Glomerular visceral epithelial cell (primary cell): Measurements from ENCODE around the gene GRIK2.

Experiments used
- DNase-seq: peaks from one replicate; pipeline ENCODE4 v3.0.0-alpha.2; 2016; ENCODE audit errors: extremely low spot score

Gene GRIK2

DNA sequence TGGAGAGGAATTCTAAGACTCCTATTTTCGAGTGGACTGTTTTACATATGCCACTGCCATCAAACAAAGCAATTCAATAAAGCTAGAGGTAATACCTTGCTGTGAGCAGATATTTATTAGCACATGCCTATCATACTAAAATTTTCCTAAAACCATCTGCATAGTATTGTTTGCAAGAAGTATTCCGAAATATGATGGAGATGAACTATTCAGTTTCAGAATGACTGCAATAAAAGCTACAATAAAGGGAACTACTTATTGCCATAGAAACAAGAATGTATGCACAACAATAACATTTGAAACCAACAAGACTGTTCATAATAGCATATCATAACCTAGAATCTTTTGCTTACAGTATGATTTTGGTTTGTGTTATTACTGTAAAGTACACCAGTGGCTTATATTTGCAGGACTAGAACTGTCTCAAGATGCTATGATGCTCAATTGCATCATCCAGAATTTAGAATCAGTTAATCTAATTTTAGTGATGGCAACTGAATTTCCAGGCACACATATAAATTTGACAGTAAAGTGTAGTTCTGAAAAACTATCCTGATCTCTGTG lies 144.3 kb downstream of the GRIK2 start:
- no peak for DNase-seq

DNA sequence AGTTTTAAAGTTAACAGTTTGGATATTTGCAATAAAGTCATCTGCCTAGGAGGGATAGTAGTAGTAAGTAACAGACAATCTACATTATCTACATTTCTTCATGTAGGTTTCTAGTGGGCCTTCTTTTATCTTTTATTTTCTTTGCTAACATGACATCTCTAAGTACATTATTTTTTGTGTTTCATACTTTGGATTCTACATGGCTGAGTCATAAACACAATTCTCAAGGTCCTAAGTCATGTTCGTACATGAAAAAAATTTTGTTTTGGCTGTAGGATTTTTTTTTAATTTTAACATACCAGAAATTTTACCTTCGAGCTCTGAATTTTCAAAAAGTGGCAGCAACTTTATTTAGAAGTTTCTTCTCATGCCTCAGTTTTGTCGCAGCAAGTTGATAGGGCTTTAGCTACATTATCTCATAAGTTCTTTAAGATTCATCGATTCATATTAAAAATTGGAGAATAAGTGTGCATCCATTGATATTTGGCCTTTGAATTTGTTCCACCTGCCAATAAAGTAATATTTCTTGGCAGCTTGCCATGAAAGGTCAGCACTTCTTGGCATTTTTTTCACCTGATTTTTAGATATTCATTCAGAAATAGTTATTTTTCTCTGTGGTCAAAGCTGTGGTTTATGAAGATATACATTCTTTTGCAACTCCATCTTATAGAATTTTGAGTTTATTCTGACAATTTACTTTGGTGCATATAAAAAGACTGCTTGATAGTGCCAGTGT lies 146.2 kb downstream of the GRIK2 start:
- peak; percentile 25 for DNase-seq

DNA sequence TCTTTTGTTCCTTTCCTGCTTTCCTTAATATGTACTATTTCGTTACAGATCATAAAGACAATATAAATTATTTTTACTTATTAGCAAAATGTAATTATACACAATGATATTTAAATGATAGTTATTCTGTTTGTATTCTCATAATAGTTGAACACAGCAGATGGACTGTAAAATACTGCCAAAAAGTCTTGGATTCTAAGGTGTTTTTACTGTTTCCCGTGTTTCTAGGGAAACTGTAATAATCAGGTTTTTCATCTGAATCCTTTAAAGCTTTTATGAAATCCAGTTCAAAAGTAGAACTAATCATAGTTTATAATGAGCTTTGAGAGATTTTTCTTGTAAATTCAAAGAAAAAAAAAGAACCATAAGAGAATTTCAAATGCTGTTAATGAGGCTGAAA lies 148.4 kb downstream of the GRIK2 start:
- no peak for DNase-seq

DNA sequence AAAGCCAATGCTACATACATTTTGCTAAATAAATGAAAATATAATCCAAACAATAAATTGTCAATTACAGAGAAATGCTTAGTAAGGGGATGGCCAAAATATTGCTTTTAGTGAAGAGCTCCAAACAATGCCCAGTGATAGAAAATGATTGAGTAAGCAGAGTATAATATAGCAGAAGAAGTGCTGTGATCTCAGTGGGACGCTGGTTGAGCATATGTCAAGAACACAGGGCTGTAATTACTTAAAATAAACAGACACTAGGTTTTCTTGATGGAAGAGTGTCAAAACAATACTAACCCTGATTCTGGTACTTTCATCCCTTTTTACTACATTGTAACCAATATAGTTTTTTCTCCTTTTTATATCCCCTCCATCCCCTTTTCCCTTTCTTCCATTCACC lies 150.3 kb downstream of the GRIK2 start:
- DNase-seq, result no peak

DNA sequence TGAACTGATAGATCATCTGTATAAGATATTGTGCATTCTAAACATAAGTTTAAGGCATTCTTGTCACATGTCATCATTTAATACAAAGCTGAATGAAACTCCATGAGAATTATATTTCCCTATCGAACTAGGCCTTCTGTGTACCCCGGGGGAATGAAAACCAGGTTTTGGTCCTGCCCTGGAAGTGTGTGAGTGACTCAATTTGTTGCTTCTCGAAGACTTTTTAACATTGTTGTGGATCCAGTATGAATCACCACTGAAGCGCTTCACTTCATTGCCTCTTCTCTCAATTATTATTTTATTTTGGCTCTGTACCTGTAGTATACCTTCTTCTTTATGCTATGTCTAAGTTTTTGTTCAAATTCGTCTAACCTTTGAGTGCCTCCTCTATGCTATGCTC lies 150.8 kb downstream of the GRIK2 start:
- no peak for DNase-seq

DNA sequence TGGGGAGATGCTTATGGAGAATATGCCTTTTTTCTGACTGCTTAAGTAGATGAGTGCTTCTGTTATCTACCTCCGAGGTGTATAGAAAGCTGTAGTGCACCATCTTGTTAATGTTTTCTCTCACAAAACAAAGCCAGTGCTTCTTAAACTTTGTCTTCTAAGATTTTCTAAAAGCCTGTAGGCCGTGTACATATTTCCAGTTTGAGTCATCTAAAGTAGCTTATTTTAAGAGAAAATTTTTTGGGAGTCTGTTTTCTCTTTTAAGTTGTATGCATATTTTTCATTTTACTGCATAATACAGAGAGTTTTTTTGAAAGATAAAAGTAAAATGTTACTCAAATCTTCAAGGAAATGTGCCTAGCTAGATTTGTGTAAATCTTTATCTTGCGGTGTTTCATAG lies 151.7 kb downstream of the GRIK2 start:
- DNase-seq, result no peak

DNA sequence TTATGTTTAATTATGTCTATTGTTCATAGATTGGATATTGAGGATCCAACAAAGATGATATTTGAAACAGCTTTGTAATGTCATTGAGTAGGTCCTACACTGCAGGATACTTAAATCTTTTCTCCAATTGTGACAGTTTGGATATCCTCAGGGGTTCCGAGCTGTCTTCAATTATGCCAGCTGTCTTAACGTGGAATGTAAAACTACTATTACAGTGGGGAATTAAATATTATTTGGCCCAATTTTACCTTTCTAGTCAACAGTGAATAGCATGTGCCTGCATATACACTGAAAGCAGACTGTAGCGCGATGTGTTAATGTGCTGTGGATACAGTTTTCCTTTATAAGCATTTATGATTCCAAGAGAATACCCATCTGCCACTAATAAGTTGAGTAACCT lies 156.9 kb downstream of the GRIK2 start:
- DNase-seq, result no peak

DNA sequence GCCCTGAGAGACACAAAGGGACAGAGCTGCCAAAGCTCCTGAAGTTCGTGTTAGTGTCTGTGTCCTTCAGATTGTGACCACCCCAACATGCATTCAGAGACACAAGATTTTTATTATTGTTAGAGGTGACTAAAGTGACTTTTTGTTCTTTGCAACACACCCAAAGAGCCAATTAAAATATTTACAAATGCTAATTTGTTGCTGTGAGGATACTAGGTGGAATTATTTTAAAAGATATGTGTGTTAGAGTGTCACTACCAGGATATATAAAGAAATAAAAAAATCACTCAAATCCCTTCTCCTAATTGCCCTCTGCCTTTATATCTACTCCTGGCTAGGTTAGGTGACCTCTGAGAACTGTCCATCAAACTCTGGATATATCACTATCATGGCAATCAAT lies 160.7 kb downstream of the GRIK2 start:
- no peak for DNase-seq

DNA sequence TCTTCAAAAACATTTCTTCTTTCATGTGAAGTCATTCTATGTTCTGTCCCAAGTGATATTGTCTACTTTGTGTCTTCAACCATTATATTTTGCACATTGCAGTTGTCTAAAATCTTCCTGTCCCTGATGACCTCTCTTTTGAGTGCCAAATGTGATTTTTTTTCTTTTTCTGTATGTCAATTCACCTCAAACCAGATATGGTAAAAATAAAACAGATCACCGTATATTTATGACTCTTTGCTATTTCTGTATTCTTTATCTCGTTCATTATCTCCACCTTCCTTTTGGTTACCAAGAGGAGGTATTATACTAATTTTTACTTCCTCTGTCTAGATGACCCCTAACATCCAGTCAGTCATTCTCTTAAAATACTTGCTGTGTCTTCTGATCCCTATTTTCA lies 165.2 kb downstream of the GRIK2 start:
- no peak for DNase-seq

DNA sequence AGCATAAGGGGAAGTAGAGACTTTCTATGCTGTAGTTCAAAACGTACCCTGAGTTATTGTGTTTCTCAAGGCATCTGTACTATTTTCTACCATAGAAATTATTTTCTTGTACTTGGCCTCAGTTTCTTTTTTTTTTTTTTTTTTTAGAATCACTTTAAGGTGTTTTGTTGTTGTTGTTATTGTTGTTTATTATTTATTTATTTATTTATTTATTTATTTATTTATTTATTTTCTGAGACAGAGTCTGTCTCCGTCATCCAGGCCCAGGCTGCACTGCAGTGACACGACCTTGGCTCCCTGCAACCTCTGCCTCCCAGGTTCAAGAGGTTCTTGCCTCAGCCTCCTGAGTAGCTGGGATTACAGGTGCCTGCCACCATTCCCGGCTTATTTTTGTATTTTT lies 179.1 kb downstream of the GRIK2 start:
- no peak for DNase-seq

DNA sequence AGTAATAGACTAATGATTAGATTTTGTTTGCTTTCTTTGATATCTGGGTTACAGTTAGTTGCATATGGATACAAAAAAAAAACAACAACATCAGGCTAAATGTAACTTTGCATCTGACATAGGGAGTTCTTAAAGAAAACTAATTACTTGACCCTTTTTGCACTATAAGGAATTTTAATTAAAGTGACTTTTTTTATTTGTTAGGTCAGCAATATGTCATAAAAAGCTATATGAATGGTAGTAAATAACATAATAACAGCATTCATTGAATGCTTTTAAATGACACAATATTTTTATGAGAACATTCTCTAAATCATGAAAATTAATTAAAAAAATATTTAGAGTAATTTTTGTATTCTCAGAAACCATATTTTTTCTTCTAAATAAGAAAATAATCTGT lies 183.6 kb downstream of the GRIK2 start:
- DNase-seq, result no peak

DNA sequence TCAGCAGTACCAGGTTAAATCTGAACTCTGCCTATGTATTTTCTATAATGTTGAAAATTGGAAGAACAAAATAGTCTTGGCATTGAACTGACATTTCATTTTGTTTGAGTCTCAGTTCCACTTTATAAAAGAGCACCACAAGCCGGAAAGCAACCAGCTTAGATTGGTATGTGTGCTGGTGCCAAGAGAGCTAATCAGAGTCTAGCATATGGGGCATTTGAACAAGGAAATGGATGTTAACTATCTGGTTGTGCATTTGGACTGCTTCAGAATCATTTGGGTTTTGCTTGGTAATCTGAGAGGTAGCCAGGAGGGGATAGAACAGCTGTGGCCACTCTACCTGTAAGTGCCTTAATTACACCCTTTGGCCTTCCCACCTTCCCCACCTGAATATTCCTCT lies 184.8 kb downstream of the GRIK2 start:
- no peak for DNase-seq

DNA sequence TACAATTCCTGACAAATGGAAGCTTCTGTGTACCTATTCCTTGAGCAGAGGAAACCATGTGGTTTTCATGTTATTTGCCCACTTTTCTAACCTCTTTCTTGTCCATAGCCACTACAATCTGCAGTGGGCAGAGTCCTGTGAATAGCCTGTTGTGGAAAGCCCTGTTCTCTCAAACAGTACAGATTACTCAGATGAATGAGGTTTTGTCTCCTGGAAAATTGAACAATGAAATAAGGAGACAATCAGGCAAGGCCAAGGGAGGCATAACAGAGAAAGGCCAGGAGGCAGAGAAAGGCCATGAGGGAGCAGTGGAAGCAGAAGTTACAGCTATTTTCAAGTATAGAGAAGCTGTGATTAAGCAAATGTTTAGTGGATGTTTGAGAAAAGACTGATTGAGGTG lies 189.3 kb downstream of the GRIK2 start:
- no peak for DNase-seq

DNA sequence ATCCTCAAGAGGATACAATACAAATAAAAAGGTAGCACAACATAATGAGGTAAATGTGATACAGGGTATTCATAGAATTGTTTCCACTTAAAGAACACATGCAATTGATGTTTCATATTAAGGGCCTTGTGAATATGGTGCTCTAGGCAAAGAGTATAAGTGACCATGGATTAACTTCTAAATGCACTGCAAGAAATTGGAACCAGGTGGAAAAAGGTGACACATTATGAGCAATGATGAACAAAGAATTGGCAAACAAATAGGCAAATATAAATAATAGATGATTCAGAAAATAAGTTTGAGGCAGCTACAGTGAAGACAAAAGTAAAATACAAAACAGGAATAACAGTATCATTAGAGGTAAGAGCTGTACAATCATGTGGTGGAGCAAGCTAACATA lies 192.0 kb downstream of the GRIK2 start:
- DNase-seq, result no peak

DNA sequence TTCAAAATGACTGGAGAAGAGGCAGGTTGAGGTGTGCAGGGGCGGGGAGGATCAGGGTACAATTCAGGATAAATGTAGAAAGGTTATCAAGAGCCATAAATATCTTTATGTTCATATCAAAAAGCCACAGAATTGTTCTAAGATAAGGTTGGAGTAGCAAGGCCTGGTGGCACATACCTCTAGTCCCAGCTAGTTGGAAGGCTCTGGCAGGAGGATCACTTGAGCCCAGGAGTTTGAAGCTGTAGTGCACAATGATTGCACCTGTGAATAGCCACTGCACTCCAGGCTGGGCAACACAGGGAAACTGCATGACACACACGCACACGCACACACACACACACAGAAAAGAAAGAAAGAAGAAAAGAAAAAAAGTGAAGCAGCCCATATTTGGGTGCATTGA lies 194.8 kb downstream of the GRIK2 start:
- DNase-seq, result no peak

DNA sequence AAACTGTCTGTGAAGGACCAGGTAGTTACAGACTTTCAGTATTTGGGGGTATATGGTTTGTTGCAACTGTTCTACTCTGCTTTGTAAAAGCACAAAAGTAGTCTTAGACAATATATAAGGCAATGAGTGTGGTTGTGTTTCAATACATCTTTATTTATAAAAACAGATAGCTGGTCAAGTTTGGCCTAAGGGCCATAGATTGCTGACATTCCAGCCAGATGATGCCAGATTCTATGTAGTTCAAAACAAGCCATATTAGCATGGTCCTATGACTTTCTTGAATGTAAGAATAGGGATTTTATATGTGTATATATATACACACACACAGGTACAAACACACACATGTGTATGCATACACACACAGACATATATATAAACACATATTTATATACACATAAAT lies 201.8 kb downstream of the GRIK2 start:
- DNase-seq, result no peak

DNA sequence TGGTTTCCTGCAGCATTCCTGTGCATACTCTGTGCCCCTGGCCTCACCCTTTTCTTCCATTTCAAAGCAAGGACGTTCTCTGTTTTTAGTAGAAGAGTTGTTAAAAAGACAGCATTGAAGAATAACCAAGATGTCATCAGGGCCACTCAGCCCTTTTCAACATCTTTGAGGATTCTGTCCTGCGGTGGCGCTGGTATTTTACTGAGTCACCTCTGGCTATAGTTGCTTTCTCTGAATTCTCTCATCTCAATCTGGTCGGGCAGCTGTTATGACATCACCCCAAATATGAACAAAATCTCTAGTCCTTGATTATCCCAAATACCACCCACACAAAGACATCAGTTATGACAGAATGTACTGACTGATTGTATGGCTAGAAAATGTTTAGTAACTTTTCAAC lies 204.2 kb downstream of the GRIK2 start:
- DNase-seq, result peak; percentile 44

DNA sequence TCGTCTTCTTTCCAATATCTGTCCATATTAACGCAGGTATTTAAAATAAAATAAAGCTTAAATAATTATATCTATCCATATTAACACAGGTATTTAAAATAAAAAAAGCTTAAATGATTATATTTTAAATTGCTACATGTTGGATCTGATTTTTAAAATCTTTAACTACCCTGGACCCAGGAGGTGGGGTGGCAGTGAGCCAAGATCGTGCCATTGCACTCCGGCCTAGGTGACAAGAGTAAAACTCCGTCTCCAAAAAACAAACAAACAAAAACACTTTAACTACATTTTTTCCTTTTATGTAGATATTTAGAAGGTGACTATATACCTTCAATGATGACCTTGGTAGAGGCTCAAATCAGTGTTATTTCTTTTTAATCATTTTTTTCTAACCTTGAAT lies 211.9 kb downstream of the GRIK2 start:
- no peak for DNase-seq

DNA sequence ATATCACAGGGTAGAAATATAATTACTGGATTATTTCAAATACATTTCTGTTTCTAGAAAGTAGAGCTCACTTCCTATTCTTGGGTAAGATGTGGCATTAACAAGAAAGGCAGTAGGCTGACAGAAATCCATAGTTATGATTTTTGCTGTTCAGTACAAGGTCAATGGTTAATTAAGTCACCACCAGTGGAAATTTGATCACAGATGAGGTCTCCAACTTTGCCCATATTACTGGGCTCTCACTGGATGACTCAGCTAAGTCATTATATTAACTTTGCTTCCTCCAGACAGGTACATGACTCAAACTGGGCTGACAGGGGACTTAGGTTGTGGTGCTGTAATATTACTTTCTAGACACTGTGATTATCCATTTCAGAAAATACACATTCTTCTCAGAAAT lies 212.4 kb downstream of the GRIK2 start:
- DNase-seq, result peak; percentile 56

DNA sequence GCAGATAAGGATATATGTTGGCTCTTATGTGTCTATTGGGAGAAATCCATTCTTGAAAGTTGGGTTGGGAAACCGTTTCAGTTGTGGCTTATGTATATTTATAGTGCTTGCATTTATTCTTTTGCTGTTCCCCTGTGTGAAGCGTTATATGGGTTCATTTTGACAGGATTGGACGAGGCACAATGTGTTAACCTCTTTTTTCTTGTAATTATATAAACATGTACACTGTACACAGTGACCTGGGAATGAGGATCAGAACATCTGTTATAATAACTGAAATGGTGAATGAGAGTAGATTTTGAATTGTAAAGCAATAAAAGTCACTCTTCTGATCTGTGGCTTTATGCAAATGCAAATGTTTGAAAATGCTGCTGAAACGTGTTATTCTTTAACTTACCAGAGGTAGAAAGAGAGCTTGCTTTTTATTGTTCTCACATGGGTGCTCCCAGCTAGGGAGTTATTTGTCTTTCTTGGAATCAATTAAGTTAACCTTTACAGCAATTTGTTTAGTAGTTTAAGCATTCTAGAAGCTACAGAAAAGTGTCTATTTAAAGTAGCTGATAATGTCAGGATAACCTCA lies 213.7 kb downstream of the GRIK2 start:
- no peak for DNase-seq

DNA sequence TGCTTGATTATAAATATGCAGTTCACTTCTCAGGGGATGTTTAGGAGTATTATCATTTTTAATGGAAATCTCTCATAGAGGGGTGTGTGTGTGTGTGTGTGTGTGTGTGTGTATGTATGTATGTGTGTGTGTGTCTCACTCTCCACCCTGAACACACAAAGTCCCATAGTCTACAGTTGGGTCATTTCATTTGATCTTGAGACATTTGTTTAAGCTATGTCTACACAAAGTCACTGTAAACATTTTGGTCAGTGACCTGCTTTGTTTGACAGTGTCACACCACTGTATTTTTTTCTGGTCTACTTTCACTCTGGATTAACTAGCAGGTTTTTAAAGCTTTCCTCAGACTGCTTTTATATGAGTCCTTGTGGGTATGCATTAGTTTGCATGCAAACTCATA lies 215.2 kb downstream of the GRIK2 start:
- no peak for DNase-seq

DNA sequence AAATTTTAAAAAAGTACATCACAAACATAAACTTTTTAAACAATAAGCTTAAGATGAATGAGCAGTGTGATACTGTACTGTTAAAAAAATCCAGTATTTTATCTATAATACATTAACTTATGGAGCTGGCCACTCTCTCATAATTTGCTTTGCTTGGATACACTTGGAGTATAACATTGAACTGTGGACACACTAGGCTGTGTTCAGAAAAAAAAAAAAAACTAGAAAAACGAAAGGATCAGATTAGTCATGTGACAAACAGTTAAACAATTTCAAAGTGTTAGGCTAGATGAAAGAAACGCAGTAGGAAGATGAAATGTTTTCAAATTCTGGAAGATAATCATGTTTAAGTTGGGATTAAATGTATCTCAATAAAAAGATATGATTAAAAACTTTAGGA lies 220.0 kb downstream of the GRIK2 start:
- peak; percentile 10 for DNase-seq

DNA sequence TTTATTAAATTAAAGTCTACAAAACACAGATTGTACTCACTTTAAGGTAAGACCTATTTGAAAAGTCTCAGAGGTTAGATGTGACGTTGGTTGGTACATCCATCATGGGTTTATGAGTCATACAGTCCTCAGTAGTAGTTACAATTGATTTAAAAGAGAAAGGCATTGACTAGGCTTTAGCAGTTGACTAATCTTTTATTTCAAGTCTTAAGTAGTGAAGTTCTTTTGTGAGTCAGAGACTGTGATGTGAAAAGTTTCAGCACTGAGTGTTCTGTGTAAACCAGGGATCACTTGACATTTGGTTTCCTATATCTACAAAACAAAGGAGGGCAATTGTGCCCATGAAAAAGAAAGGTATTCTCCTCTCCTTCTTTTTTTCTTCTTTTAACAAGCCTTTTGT lies 221.3 kb downstream of the GRIK2 start:
- DNase-seq, result peak; percentile 9

DNA sequence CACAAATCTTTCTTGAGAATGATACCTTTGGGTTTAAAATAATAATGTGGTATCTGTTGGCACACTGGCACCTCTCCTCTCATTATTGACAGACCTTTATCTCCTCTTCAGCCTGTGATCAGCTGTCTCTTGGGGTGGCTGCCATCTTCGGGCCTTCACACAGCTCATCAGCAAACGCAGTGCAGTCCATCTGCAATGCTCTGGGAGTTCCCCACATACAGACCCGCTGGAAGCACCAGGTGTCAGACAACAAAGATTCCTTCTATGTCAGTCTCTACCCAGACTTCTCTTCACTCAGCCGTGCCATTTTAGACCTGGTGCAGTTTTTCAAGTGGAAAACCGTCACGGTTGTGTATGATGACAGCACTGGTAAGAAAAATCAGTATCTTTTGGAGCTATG lies 232.8 kb downstream of the GRIK2 start:
- no peak for DNase-seq
